ENCODE results near the gene TMEM132C.
A peak's percentile ranks its signal among the peaks of the same experiment; 100 is the strongest.

Gene TMEM132C

GRCh38 chr12:128693771-128694170 is 426.8 kb downstream of the TMEM132C start:
- no peak for TF ChIP-seq ZFX (IDR thresholded peaks at IDR 0.05)
- TF ChIP-seq, protein P1, sequence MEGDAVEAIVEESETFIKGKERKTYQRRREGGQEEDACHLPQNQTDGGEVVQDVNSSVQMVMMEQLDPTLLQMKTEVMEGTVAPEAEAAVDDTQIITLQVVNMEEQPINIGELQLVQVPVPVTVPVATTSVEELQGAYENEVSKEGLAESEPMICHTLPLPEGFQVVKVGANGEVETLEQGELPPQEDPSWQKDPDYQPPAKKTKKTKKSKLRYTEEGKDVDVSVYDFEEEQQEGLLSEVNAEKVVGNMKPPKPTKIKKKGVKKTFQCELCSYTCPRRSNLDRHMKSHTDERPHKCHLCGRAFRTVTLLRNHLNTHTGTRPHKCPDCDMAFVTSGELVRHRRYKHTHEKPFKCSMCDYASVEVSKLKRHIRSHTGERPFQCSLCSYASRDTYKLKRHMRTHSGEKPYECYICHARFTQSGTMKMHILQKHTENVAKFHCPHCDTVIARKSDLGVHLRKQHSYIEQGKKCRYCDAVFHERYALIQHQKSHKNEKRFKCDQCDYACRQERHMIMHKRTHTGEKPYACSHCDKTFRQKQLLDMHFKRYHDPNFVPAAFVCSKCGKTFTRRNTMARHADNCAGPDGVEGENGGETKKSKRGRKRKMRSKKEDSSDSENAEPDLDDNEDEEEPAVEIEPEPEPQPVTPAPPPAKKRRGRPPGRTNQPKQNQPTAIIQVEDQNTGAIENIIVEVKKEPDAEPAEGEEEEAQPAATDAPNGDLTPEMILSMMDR (conservative IDR thresholded peaks at IDR 0.05): no peak
- H3K27ac ChIP-seq: no peak overlapping the region

DNA sequence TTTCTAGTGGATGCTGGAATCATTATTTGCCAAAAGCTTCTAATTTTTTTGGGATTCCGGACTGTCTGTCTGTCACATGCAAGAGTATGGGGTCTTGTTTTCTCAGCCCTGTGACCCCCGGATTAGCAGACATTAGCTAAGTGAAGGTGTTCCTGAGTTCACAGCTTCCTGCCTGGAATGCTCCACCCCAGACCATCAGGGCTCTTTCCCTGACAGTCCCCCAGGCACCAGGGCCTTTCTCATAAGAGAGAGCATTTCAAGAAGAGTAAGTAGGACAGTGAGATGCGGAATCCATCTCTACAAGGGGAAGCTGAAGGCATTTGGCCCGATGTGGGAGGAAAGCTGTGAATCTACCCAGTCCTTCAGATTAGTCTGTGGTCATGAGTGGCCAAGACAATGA is 427.5 kb downstream of the TMEM132C start:
- TF ChIP-seq ZFX (IDR thresholded peaks at IDR 0.05): no peak
- TF ChIP-seq, protein P1 (conservative IDR thresholded peaks at IDR 0.05): no peak

GRCh38 chr12:128695697-128696096 is 428.7 kb downstream of the TMEM132C start:
- no peak for TF ChIP-seq ZFX (IDR thresholded peaks at IDR 0.05)
- TF ChIP-seq, protein P1 (conservative IDR thresholded peaks at IDR 0.05): no peak
- no peak overlapping the region for H3K27ac ChIP-seq

More for the DNA sequence above, 427.5 kb downstream of the TMEM132C start:
- no peak overlapping the region for H3K27ac ChIP-seq

GRCh38 chr12:128698301-128698972 is 431.5 kb downstream of the TMEM132C start:
- no peak for TF ChIP-seq ZFX (IDR thresholded peaks at IDR 0.05)

GRCh38 chr12:128699106-128699505 is 432.1 kb downstream of the TMEM132C start:
- no peak overlapping the region for H3K27ac ChIP-seq
- TF ChIP-seq ZFX (IDR thresholded peaks at IDR 0.05): no peak

More at GRCh38 chr12:128698301-128698972, 431.5 kb downstream of the TMEM132C start:
- H3K27ac ChIP-seq: no peak overlapping the region

DNA sequence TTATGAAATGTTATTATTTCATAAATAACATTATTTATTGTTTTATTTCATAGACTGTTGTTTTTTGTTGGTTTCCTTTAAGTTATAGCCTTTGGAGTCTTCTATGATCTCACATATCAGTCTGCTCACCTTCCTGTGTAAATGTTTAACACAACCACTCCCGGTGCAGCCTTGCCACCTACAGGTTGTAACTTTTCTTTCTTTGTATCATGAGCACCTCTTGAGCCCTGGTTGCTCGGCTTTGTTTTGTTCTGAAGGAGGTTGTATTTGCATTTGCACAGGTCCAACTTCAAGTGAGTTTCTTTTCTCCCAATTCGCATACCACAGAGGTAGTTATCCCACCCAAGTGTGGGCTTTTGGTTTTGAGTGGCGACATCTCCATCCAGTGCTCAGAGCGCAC is 435.4 kb downstream of the TMEM132C start:
- TF ChIP-seq ZFX (IDR thresholded peaks at IDR 0.05): no peak
- TF ChIP-seq, protein P1 (conservative IDR thresholded peaks at IDR 0.05): no peak
- H3K27ac ChIP-seq: no peak overlapping the region

GRCh38 chr12:128705140-128705539 is 438.2 kb downstream of the TMEM132C start:
- no peak for TF ChIP-seq ZFX (IDR thresholded peaks at IDR 0.05)
- TF ChIP-seq, protein P1 (conservative IDR thresholded peaks at IDR 0.05): no peak
- H3K27ac ChIP-seq: no peak overlapping the region

DNA sequence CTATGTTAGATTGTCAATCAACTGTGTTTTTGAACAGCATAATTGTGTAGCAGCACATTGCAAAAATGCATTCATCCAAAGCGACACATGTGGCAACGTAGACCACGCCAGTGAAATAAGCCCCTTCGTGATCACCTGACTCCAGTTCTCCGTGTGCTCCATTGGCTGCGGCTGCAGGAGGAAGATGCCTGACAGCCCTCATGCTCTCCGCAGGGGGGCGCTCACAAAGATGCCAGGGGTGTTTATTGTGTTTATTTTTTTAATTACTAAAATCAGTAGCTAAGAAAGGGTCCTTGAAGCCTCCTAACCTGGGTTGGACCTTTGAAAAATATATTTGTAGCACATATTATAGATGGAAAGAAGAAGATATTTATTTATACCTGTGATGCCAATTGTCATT is 440.5 kb downstream of the TMEM132C start:
- TF ChIP-seq, protein P1 (conservative IDR thresholded peaks at IDR 0.05): peak; percentile 21
- no peak for TF ChIP-seq ZFX (IDR thresholded peaks at IDR 0.05)
- H3K27ac ChIP-seq: no peak overlapping the region

Data from C4-2B (cell line).